Activated CD4-positive, alpha-beta T cell treated with anti-CD3 and anti-CD28 coated beads, Interleukin-2, amount 50 U/mL, for 24 hours (primary cell): ENCODE results near the gene SPAG9.

Source experiments
- DNase-seq, 2 donors: peaks; one replicate each; pipeline ENCODE4 v3.0.0-alpha.2; 2020; ENCODE audit warnings: low read depth in 1 of 2, low spot score in 1 of 2

SPAG9 gene

GRCh38 chr17:51120739-51121619 lies at the start of gene SPAG9:
Gene SPAG9, minus strand, starts transcription at chr17:51120868. Its CDS starts 212 bp downstream, at chr17:51120656.
- peak; percentile 80 to 88 for DNase-seq

- DNase-seq = no peak
These were observed 48.7 kb upstream of the SPAG9 start for GRCh38 chr17:51169340-51169739.

- DNase-seq = peak; percentile 58 to 61
These were observed 46.6 kb upstream of the SPAG9 start for GRCh38 chr17:51166987-51167931.

- peak; percentile 57 to 67 for DNase-seq
These were observed 45.7 kb upstream of the SPAG9 start, which contains the start of gene NME2 for GRCh38 chr17:51166198-51166986. Gene NME2, plus strand, starts transcription at chr17:51166411. Its CDS starts 420 bp downstream, at chr17:51166831.

GRCh38 chr17:51165680-51166197 lies 45.1 kb upstream of the SPAG9 start:
- no peak for DNase-seq

GRCh38 chr17:51164911-51165679 lies 44.4 kb upstream of the SPAG9 start:
- peak in 1 of 2 donors; percentile 9 for DNase-seq

GRCh38 chr17:51161541-51161940 lies 40.9 kb upstream of the SPAG9 start:
- DNase-seq = no peak

GRCh38 chr17:51159604-51160003 lies 38.9 kb upstream of the SPAG9 start:
- DNase-seq = no peak

- no peak for DNase-seq
These were observed 34.7 kb upstream of the SPAG9 start for GRCh38 chr17:51155416-51155815.

GRCh38 chr17:51154176-51154575 lies 33.5 kb upstream of the SPAG9 start:
- DNase-seq = no peak

- peak; percentile 98 to 99 for DNase-seq
These were observed 32.8 kb upstream of the SPAG9 start, which contains the start of gene NME1 for GRCh38 chr17:51153210-51154072. Gene NME1, plus strand, starts transcription at chr17:51153559. Its CDS starts 2,096 bp downstream, at chr17:51155655.

- no peak for DNase-seq
These were observed 32.1 kb upstream of the SPAG9 start for GRCh38 chr17:51152766-51153209.

- DNase-seq = no peak
These were observed 30.3 kb upstream of the SPAG9 start for GRCh38 chr17:51150932-51151331.

- DNase-seq = no peak
These were observed 28.5 kb upstream of the SPAG9 start for GRCh38 chr17:51149163-51149562.

- DNase-seq = no peak
These were observed 27.0 kb upstream of the SPAG9 start for GRCh38 chr17:51147650-51148049.

GRCh38 chr17:51144266-51145022 lies 23.8 kb upstream of the SPAG9 start:
- no peak for DNase-seq

- no peak for DNase-seq
These were observed 21.9 kb upstream of the SPAG9 start for GRCh38 chr17:51142597-51142996.

GRCh38 chr17:51135956-51136355 lies 15.3 kb upstream of the SPAG9 start:
- DNase-seq = no peak
